Measurements from ENCODE around the gene FAH. TPM values are rescaled to one million over a fixed set of nuclear protein-coding genes. Genes with fewer than 3 reads are reported as not detected.
A peak's percentile ranks its signal among the peaks of the same experiment; 100 is the strongest.

FAH gene
- total RNA-seq, 2 donors from 2014 or later: 11.9 to 14.2 TPM

DNA sequence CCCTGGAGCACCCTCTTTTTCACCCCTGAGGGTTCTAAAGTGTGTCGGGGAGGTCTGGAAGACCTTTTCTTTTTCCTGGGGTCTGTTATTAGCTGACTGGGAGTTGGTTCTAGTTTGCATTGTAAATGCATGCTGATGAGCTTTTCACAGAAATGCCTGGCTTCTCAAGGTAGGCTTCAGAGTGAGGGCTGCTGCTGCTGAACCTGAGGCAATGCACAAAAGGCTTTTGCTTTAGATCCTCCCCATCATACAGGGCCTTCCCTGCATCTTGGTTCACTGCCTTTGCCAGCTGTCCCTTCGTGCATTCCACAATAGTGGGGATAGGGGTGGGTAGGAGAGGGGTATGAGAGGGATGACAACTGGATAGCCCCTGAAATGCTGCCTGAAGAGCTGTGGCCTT, 46.6 kb downstream of the FAH start:
- no peaks in the 10 kb centered on the region for H3K27me3 ChIP-seq (ENCODE audit: control insufficient read depth, insufficient read depth, low read length, poor library complexity, severe bottlenecking)
- TF ChIP-seq, protein P1, sequence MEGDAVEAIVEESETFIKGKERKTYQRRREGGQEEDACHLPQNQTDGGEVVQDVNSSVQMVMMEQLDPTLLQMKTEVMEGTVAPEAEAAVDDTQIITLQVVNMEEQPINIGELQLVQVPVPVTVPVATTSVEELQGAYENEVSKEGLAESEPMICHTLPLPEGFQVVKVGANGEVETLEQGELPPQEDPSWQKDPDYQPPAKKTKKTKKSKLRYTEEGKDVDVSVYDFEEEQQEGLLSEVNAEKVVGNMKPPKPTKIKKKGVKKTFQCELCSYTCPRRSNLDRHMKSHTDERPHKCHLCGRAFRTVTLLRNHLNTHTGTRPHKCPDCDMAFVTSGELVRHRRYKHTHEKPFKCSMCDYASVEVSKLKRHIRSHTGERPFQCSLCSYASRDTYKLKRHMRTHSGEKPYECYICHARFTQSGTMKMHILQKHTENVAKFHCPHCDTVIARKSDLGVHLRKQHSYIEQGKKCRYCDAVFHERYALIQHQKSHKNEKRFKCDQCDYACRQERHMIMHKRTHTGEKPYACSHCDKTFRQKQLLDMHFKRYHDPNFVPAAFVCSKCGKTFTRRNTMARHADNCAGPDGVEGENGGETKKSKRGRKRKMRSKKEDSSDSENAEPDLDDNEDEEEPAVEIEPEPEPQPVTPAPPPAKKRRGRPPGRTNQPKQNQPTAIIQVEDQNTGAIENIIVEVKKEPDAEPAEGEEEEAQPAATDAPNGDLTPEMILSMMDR (conservative IDR thresholded peaks at IDR 0.05): no peak
- H3K36me3 ChIP-seq (ENCODE audit: control insufficient read depth, insufficient read depth, low read length): no peaks in the 10 kb centered on the region
- no peak overlapping the region for H3K27ac ChIP-seq (ENCODE audit: low read depth, low read length)
- H3K9me3 ChIP-seq (ENCODE audit: control insufficient read depth, low read length): no peaks in the 10 kb centered on the region
- no peaks in the 10 kb centered on the region for H3K4me1 ChIP-seq (ENCODE audit: control insufficient read depth, insufficient read depth, low read length)
- no peak overlapping the region for H3K4me3 Mint-ChIP-seq
- peaks cover 13% of the 10 kb centered on the region for H3K4me1 Mint-ChIP-seq
- H3K27me3 Mint-ChIP-seq (ENCODE audit: insufficient read depth): no peaks in the 10 kb centered on the region
- no peaks in the 10 kb centered on the region for H3K9me3 Mint-ChIP-seq
- 55 to 86% methylated on average over 1 to 2 of the region's 2 CpGs for WGBS, 2 experiments (ENCODE audit: insufficient coverage in 1 of 2, insufficient read length in 1 of 2)
- peak; percentile 66 for DNase-seq
- no peak overlapping the region for H3K4me3 ChIP-seq (ENCODE audit: low read length)
- no peaks in the 10 kb centered on the region for H3K36me3 Mint-ChIP-seq (ENCODE audit: low read depth)
- H3K9ac ChIP-seq (ENCODE audit: extremely low read depth, low read length, poor library complexity, severe bottlenecking): no peak overlapping the region
- H3K27ac Mint-ChIP-seq: no peak overlapping the region

- Histone ChIP-seq H3K27ac (ENCODE audit: low read depth, low read length) (no peak overlapping the region), H3K4me3 (ENCODE audit: low read length) (no peak overlapping the region), H3K4me1 (ENCODE audit: control insufficient read depth, insufficient read depth, low read length) (no peaks in the 10 kb centered on the region), H3K9me3 (ENCODE audit: control insufficient read depth, low read length) (no peaks in the 10 kb centered on the region), H3K36me3 (ENCODE audit: control insufficient read depth, insufficient read depth, low read length) (no peaks in the 10 kb centered on the region), H3K27me3 (ENCODE audit: control insufficient read depth, insufficient read depth, low read length, poor library complexity, severe bottlenecking) (no peaks in the 10 kb centered on the region), H3K9ac (ENCODE audit: extremely low read depth, low read length, poor library complexity, severe bottlenecking) (no peak overlapping the region)
- DNase-seq: no peak
- WGBS, 2 experiments (ENCODE audit: insufficient coverage in 1 of 2, insufficient read length in 1 of 2): 93 to 98% methylated on average over 2 to 3 of the region's 3 CpGs
- no peaks in the 10 kb centered on the region for H3K36me3 Mint-ChIP-seq (ENCODE audit: low read depth)
- TF ChIP-seq, protein P1 (conservative IDR thresholded peaks at IDR 0.05): no peak
- peaks cover 13% of the 10 kb centered on the region for H3K4me1 Mint-ChIP-seq
- no peak overlapping the region for H3K4me3 Mint-ChIP-seq
- H3K27ac Mint-ChIP-seq: no peak overlapping the region
- H3K9me3 Mint-ChIP-seq: no peaks in the 10 kb centered on the region
- H3K27me3 Mint-ChIP-seq (ENCODE audit: insufficient read depth): no peaks in the 10 kb centered on the region
Observed at GRCh38 chr15:80199869-80200268, 47.1 kb downstream of the FAH start.

DNA sequence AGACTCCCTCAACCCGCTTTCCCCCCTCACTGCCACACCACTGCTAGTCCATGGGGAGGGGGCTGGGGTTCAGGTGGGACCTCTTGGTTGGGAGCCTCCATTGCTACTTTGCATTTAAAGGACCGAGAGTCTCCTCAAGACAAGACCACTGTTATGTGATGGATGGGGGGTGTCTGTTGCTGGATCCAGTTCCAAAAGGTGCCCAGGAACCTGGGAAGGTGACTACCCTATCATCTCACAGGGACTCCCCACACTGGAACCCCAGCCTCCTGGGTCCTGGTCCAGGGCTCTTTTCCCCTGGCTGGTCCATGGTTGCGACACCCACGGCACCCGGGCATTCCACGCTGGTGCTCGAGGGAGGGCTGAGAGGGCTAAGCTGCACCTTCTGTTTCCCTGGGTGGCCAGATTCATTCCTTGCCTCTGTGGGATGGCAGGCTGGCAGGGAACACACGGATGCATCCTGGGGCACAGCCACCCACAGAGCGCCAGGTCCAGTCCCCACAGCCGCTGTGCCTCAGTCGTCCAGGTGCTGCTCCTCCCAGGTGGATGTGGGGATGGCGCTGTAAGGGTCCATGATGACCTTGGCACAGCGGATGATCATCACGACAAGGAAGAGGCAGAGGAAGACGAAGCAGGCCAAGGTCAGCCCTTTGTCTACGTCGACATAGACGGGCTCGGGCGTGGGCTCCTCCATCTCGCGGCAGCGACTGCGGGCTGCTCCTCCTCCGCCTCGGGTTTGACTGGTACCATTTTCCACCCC, 48.6 kb downstream of the FAH start:
- Mint-ChIP-seq H3K36me3 (ENCODE audit: low read depth) (no peaks in the 10 kb centered on the region), H3K27ac (no peak overlapping the region), H3K27me3 (ENCODE audit: insufficient read depth) (no peaks in the 10 kb centered on the region), H3K4me3 (no peak overlapping the region), H3K4me1 (peaks cover 13% of the 10 kb centered on the region), H3K9me3 (no peaks in the 10 kb centered on the region)
- TF ChIP-seq, protein P1 (conservative IDR thresholded peaks at IDR 0.05): no peak
- Histone ChIP-seq H3K36me3 (ENCODE audit: control insufficient read depth, insufficient read depth, low read length) (no peaks in the 10 kb centered on the region), H3K4me3 (ENCODE audit: low read length) (no peak overlapping the region), H3K4me1 (ENCODE audit: control insufficient read depth, insufficient read depth, low read length) (no peaks in the 10 kb centered on the region), H3K9ac (ENCODE audit: extremely low read depth, low read length, poor library complexity, severe bottlenecking) (no peak overlapping the region), H3K27ac (ENCODE audit: low read depth, low read length) (no peak overlapping the region), H3K27me3 (ENCODE audit: control insufficient read depth, insufficient read depth, low read length, poor library complexity, severe bottlenecking) (no peaks in the 10 kb centered on the region), H3K9me3 (ENCODE audit: control insufficient read depth, low read length) (no peaks in the 10 kb centered on the region)
- WGBS, 2 experiments (ENCODE audit: insufficient coverage in 1 of 2, insufficient read length in 1 of 2): 87 to 98% methylated on average over 9 to 26 of the region's 26 CpGs
- peak; percentile 30 for DNase-seq

Data from endodermal cell (in vitro differentiated cells).